Ishikawa (cell line): ENCODE results near the gene HOXD12.

ENCODE experiments used
- CEBPB ChIP-seq: IDR thresholded peaks from 2 replicates; pipeline ENCODE4 v1.6.1; 2012
- CREB1 ChIP-seq: IDR thresholded peaks from 2 replicates; pipeline ENCODE4 v1.6.1; 2012; ENCODE audit warnings: low read depth
- EGR1 ChIP-seq: IDR thresholded peaks from 2 replicates; pipeline ENCODE4 v1.6.1; 2012
- EP300 ChIP-seq: IDR thresholded peaks from 2 replicates; pipeline ENCODE4 v1.6.1; 2012; ENCODE audit warnings: borderline replicate concordance
- FOXM1 ChIP-seq: IDR thresholded peaks from 2 replicates; pipeline ENCODE4 v1.6.1; 2012; ENCODE audit warnings: low read depth, borderline replicate concordance
- NFIC ChIP-seq: IDR thresholded peaks from 2 replicates; pipeline ENCODE4 v1.6.1; 2012
- RAD21 ChIP-seq: IDR thresholded peaks from 2 replicates; pipeline ENCODE4 v1.6.1; 2012; ENCODE audit warnings: low read depth
- TAF1 ChIP-seq: IDR thresholded peaks from 2 replicates; pipeline ENCODE4 v1.6.1; 2012; ENCODE audit warnings: low read depth, mild to moderate bottlenecking
- TCF12 ChIP-seq: IDR thresholded peaks from 2 replicates; pipeline ENCODE4 v1.6.1; 2012; ENCODE audit warnings: low read depth
- TEAD4 ChIP-seq: IDR thresholded peaks from 2 replicates; pipeline ENCODE4 v1.6.1; 2012
- YY1 ChIP-seq: IDR thresholded peaks from 2 replicates; pipeline ENCODE4 v1.6.1; 2012; ENCODE audit warnings: low read depth
- ZBTB7A ChIP-seq: IDR thresholded peaks from 2 replicates; pipeline ENCODE4 v1.6.1; 2012; ENCODE audit warnings: low read depth
- TF ChIP-seq, protein P1 (sequence below): IDR thresholded peaks from 2 replicates; pipeline ENCODE4 v1.6.1; 2012
- TF ChIP-seq, protein P2 (sequence below): IDR thresholded peaks from 2 replicates; pipeline ENCODE4 v1.6.1; 2012

HOXD12 gene

DNA sequence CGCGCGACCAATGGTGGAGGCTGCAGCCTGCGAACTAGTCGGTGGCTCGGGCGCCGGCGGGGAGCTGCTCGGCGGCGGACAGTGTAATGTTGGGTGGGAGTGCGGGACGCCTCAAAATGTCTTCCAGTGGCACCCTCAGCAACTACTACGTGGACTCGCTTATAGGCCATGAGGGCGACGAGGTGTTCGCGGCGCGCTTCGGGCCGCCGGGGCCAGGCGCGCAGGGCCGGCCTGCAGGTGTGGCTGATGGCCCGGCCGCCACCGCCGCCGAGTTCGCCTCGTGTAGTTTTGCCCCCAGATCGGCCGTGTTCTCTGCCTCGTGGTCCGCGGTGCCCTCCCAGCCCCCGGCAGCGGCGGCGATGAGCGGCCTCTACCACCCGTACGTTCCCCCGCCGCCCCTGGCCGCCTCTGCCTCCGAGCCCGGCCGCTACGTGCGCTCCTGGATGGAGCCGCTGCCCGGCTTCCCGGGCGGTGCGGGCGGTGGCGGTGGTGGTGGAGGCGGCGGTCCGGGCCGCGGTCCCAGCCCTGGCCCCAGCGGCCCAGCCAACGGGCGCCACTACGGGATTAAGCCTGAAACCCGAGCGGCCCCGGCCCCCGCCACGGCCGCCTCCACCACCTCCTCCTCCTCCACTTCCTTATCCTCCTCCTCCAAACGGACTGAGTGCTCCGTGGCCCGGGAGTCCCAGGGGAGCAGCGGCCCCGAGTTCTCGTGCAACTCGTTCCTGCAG, 23.3 kb downstream of the HOXD12 start, which contains the start of gene HOXD9:
Gene HOXD9 (plus strand): TSS at position 37 of the 728 bp plus-strand sequence. CDS start 50 bp downstream, at position 87.
- TF ChIP-seq ZBTB7A = no peak; the same call in 1 of the 2 replicates
- TF ChIP-seq TAF1 = peak; percentile 64; the same call in 1 of the 2 replicates
- no peak; the same call in 1 of the 2 replicates for TF ChIP-seq TCF12
- no peak for TF ChIP-seq TEAD4
- no peak for TF ChIP-seq FOXM1
- peak; percentile 42; the same call in 1 of the 2 replicates for TF ChIP-seq EGR1
- TF ChIP-seq, protein P1, sequence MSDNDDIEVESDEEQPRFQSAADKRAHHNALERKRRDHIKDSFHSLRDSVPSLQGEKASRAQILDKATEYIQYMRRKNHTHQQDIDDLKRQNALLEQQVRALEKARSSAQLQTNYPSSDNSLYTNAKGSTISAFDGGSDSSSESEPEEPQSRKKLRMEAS = peak; percentile 82
- no peak for TF ChIP-seq CREB1
- no peak for TF ChIP-seq NFIC
- TF ChIP-seq RAD21 = no peak
- TF ChIP-seq YY1 = peak; percentile 69

DNA sequence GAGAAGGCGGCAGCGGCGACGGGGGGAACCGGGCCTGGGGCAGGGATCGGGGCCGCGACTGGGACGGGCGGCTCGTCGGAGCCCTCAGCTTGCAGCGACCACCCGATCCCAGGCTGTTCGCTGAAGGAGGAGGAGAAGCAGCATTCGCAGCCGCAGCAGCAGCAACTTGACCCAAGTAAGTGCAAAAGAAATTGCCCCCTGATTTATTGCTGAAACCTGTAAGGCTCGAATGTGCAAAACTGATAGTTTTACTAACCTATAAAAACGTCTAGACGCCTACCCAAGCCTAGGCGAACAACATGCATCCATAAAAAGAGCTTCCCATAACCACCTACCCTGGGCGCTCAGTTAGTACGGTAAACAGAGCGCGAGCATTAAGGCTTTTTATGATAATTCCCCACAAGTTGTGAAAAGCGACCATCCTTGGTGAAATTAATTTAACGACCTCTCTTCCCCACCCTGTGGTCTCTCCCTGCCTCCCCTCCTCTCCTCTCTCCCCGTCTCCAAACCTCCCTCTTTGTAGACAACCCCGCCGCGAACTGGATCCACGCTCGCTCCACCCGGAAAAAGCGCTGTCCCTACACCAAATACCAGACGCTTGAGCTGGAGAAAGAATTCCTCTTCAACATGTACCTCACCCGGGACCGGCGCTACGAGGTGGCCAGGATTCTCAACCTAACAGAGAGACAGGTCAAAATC, 24.0 kb downstream of the HOXD12 start:
- TF ChIP-seq EP300 (no peak), CREB1 (no peak), TCF12 (no peak), TEAD4 (no peak), RAD21 (no peak), TAF1 (no peak), CEBPB (no peak), YY1 (no peak), NFIC (no peak), EGR1 (no peak), ZBTB7A (no peak)
- TF ChIP-seq, protein P2, sequence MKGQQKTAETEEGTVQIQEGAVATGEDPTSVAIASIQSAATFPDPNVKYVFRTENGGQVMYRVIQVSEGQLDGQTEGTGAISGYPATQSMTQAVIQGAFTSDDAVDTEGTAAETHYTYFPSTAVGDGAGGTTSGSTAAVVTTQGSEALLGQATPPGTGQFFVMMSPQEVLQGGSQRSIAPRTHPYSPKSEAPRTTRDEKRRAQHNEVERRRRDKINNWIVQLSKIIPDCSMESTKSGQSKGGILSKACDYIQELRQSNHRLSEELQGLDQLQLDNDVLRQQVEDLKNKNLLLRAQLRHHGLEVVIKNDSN = no peak

DNA sequence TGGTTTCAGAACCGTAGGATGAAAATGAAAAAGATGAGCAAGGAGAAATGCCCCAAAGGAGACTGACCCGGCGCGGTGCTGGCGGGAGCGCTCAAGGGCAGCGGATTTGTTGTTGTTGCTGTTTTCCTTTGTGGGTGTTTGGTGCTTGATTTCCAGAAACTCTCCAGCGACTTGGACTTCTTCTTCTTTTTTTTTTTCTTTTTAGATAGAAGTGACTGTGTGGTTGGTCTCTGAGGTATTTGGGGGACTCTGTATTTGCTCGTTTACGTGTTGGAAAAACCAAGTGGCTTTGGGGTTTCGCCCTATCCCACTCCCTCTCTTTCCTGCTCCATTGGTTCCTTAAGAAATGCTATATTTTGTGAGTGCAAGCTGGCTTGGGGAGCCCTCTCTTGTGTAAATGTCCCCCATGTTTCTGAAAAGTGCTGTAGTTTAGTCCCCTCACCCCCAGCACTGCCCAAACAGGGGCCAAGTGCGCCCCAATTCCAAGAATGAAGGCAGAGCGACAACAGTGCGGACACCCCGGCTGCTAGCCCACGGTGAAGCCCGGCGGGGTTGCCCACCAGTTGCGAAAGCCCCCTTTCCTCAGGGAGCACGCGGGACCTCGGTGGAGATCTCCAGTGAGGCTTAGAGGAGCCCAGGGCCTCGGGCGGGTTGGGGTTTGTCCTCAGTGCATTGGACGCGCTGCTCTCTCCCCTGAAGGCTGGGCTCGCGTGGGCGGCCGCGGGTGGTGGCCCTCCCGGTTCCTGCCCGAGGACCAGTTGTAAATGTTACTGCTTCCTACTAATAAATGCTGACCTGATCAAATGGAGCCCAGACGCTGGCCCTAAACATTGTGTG, 24.7 kb downstream of the HOXD12 start:
- TF ChIP-seq TCF12 = no peak

DNA sequence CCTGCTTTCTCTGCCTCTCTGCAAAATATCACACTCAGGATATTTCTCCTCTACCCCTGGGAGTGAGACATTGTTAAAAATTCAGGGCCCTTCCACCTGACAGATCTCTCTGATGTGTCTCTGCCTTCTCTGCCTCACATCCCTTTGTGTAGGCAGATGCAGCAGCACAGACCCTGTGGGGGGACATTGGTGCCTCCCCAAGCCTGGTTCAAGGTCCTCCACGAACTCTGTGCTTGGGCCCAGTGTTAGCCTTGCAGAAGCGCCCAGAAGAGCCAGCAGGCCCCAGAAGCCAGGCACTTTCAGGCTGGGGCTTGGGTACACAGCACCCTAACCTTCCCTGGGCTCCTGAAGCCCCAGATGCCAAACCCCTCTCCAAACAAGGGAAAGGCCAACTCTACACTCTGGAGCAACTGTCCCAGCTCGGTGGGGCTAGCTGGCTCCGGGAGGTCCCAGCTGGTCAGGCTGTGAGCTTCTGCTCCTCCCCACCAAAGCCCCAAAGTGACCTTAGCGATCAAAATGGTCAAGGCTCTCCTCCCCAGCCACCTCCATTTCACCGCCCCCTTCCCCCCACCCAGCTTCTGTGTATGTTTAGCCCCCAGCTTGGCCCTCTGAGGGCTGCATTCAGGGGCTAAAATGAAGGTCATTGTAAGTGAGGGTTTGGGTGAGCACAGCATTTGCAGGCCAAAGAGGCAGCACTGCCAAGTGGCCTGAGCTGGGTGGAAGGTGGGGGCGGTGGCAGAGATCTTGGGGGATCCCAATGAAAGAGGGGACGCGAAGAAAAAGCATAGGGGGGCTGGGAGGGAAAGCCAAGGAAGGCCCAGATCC, 25.6 kb downstream of the HOXD12 start:
- TF ChIP-seq CEBPB (no peak), YY1 (no peak), EP300 (no peak), TCF12 (no peak)

DNA sequence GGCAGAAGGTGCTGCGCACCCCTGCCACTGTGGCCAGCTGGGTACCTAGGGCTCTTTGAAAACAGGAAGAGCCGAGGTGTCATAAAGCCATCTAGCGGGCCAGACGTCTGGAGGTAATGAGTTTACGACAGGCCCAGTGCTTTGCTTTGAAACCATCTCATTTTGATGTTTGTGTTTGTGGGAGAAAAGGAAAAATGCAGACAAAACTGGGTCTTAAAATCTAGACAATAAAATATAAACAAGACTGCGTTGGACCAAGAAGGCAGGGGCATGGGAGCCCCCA, 26.1 kb downstream of the HOXD12 start:
- TF ChIP-seq TAF1 (no peak), NFIC (no peak), EGR1 (no peak), RAD21 (no peak), TCF12 (no peak), ZBTB7A (no peak), EP300 (no peak), YY1 (no peak), CEBPB (no peak)
- TF ChIP-seq, protein P1 = no peak
- TF ChIP-seq, protein P2 = no peak

DNA sequence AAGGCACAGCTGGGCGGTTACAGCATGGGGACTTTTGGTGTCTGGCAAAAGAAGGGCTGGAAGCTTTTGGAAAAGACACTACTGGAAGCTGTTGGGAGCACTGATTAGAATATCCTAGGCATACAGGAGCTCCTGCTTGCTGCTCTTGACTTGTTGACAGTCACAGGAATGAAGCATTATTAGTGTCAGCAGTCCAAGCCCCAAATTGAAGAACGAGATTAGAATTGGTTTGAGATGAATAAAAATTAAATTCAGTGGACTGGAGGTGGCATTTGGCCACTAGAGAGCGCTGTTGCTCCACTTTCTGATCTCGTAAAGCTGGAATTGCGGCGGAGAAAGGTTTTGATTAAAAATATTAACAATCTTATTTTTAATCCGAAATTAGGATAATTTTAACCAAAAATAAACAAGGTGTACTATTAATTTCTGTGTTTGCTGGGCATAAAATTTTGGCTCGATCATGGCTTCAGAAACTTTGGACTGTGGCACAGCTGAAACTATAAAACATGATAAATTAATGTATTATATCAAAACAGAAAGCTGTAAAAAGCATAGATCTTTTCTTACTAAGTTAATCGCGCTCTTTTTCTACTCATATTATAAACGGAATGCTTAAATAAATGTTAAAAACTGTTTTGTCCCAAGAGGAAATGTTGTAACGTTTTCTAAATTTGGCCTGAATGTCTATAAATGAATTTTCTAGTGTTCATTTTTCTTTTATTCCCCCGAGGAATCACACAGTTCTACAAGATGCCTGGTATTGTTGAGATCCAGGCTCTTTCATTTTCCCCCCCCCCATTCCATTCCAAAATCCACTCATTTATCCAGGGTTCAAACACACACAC, 27.6 kb downstream of the HOXD12 start:
- TF ChIP-seq CREB1 (no peak), RAD21 (peak; percentile 87)

DNA sequence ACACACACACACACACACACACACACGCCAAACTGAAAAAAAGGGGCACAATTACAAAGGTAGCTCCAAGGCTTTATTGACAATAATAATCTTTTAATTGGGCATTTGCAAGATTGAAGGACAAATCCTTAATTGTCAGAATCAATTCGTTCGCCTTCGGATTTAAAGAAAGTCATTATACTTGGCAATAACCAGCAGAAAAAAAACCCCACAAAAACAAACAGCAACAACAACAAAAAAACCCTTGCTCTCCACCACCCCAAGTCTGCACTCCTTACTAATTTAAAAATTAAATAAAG, 28.1 kb downstream of the HOXD12 start:
- TF ChIP-seq ZBTB7A (no peak), EGR1 (no peak), RAD21 (no peak), YY1 (no peak), FOXM1 (no peak), TCF12 (no peak), EP300 (no peak)
- TF ChIP-seq, protein P2 = no peak
